Measurements from ENCODE around the gene HPSE. TPM values are rescaled to one million over a fixed set of nuclear protein-coding genes. Genes with fewer than 3 reads are reported as not detected.

Gene HPSE
- total and polyA plus RNA-seq, 9 of the 15 experiments (the other 6 are each of a cell fraction or from before 2014, with no cell fraction given): 0.01 to 0.42 (median 0.14) TPM; not detected in 1

DNA sequence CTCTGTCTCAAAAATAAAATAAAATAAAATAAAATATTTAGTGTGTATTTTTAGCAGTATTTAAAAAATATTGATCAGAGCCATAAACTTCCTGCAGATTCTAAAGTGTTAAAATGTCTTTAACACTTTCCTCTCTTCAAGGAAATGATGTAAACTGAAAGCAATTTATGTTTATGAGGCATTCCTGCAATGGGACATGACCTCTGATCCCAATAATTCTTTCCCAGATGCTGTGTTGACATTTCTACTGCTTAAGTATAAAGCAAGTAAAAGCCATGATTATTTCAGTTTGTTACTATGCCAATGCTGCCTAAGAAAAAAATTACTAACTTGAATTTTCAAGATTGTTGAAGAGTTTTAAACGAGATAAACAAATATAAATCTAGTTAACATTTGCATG is 79.1 kb downstream of the HPSE start (continued):
- TF ChIP-seq, protein P1, sequence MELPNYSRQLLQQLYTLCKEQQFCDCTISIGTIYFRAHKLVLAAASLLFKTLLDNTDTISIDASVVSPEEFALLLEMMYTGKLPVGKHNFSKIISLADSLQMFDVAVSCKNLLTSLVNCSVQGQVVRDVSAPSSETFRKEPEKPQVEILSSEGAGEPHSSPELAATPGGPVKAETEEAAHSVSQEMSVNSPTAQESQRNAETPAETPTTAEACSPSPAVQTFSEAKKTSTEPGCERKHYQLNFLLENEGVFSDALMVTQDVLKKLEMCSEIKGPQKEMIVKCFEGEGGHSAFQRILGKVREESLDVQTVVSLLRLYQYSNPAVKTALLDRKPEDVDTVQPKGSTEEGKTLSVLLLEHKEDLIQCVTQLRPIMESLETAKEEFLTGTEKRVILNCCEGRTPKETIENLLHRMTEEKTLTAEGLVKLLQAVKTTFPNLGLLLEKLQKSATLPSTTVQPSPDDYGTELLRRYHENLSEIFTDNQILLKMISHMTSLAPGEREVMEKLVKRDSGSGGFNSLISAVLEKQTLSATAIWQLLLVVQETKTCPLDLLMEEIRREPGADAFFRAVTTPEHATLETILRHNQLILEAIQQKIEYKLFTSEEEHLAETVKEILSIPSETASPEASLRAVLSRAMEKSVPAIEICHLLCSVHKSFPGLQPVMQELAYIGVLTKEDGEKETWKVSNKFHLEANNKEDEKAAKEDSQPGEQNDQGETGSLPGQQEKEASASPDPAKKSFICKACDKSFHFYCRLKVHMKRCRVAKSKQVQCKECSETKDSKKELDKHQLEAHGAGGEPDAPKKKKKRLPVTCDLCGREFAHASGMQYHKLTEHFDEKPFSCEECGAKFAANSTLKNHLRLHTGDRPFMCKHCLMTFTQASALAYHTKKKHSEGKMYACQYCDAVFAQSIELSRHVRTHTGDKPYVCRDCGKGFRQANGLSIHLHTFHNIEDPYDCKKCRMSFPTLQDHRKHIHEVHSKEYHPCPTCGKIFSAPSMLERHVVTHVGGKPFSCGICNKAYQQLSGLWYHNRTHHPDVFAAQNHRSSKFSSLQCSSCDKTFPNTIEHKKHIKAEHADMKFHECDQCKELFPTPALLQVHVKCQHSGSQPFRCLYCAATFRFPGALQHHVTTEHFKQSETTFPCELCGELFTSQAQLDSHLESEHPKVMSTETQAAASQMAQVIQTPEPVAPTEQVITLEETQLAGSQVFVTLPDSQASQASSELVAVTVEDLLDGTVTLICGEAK (IDR thresholded peaks at IDR 0.05): 0 out of 2 replicates have a peak, but pooled peaks have one; percentile 10
- TF ChIP-seq, protein P1 (CRISPR knock-in tag; IDR thresholded peaks at IDR 0.05): no peak
- TF ChIP-seq NFIX (CRISPR knock-in tag; IDR thresholded peaks at IDR 0.05; ENCODE audit: low read depth): no peak
- TF ChIP-seq, protein P2, sequence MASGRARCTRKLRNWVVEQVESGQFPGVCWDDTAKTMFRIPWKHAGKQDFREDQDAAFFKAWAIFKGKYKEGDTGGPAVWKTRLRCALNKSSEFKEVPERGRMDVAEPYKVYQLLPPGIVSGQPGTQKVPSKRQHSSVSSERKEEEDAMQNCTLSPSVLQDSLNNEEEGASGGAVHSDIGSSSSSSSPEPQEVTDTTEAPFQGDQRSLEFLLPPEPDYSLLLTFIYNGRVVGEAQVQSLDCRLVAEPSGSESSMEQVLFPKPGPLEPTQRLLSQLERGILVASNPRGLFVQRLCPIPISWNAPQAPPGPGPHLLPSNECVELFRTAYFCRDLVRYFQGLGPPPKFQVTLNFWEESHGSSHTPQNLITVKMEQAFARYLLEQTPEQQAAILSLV (tag; IDR thresholded peaks at IDR 0.05): no peak
- TF ChIP-seq, protein P3, sequence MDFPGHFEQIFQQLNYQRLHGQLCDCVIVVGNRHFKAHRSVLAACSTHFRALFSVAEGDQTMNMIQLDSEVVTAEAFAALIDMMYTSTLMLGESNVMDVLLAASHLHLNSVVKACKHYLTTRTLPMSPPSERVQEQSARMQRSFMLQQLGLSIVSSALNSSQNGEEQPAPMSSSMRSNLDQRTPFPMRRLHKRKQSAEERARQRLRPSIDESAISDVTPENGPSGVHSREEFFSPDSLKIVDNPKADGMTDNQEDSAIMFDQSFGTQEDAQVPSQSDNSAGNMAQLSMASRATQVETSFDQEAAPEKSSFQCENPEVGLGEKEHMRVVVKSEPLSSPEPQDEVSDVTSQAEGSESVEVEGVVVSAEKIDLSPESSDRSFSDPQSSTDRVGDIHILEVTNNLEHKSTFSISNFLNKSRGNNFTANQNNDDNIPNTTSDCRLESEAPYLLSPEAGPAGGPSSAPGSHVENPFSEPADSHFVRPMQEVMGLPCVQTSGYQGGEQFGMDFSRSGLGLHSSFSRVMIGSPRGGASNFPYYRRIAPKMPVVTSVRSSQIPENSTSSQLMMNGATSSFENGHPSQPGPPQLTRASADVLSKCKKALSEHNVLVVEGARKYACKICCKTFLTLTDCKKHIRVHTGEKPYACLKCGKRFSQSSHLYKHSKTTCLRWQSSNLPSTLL (IDR thresholded peaks at IDR 0.05): no peak
- no peak for TF ChIP-seq SUPT5H (IDR thresholded peaks at IDR 0.05)
- TF ChIP-seq ETV6 (IDR thresholded peaks at IDR 0.05; ENCODE audit: borderline replicate concordance in 1 of 2, low read depth in 2 of 2, low read length in 1 of 2): no peak
- no peak for TF ChIP-seq ETV6 (CRISPR knock-in tag; IDR thresholded peaks at IDR 0.05; ENCODE audit: borderline replicate concordance)
- TF ChIP-seq KDM1A (IDR thresholded peaks at IDR 0.05): no peak
- TF ChIP-seq ZNF551 (CRISPR knock-in tag; IDR thresholded peaks at IDR 0.05): no peak
- TF ChIP-seq, protein P4, sequence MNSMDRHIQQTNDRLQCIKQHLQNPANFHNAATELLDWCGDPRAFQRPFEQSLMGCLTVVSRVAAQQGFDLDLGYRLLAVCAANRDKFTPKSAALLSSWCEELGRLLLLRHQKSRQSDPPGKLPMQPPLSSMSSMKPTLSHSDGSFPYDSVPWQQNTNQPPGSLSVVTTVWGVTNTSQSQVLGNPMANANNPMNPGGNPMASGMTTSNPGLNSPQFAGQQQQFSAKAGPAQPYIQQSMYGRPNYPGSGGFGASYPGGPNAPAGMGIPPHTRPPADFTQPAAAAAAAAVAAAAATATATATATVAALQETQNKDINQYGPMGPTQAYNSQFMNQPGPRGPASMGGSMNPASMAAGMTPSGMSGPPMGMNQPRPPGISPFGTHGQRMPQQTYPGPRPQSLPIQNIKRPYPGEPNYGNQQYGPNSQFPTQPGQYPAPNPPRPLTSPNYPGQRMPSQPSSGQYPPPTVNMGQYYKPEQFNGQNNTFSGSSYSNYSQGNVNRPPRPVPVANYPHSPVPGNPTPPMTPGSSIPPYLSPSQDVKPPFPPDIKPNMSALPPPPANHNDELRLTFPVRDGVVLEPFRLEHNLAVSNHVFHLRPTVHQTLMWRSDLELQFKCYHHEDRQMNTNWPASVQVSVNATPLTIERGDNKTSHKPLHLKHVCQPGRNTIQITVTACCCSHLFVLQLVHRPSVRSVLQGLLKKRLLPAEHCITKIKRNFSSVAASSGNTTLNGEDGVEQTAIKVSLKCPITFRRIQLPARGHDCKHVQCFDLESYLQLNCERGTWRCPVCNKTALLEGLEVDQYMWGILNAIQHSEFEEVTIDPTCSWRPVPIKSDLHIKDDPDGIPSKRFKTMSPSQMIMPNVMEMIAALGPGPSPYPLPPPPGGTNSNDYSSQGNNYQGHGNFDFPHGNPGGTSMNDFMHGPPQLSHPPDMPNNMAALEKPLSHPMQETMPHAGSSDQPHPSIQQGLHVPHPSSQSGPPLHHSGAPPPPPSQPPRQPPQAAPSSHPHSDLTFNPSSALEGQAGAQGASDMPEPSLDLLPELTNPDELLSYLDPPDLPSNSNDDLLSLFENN (IDR thresholded peaks at IDR 0.05; ENCODE audit: low read depth in 2 of 2, low read length in 2 of 2): no peak
- no peak for TF ChIP-seq ZSCAN29 (IDR thresholded peaks at IDR 0.05)

All from K562 (cell line).